Measurements from ENCODE around the gene MDM4.

The MDM4 gene

GRCh38 chr1:204523605-204524215 lies 7.5 kb downstream of the MDM4 start:
- no peak for TF ChIP-seq CTCF (IDR thresholded peaks at IDR 0.05; ENCODE audit: extremely low read depth, missing control alignments)
- no peak for DNase-seq (ENCODE audit: low spot score)

- TF ChIP-seq CTCF (IDR thresholded peaks at IDR 0.05; ENCODE audit: extremely low read depth, missing control alignments): no peak
- no peak for DNase-seq (ENCODE audit: low spot score)
These were observed 8.8 kb downstream of the MDM4 start for GRCh38 chr1:204524986-204525385.

DNA sequence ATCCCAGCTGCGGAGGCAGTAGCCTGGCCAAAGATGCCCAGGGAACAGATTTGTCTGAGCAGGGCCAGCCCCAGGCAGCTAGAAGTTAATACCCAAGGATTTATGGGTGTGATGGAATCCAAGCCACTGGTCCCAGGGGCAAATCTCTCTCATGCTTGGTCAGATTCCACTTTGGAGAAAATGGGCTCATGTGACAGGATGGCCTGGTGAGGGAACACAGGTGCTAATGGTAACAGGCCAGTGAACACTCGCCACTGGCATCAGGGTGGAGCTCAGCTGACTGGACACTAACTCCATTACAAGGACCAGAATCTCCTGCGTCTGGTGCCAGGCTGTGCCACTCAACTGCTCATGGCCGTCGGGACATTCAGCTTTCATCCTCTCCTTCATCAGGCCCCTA lies 12.0 kb downstream of the MDM4 start:
- no peak for TF ChIP-seq CTCF (IDR thresholded peaks at IDR 0.05; ENCODE audit: extremely low read depth, missing control alignments)

DNA sequence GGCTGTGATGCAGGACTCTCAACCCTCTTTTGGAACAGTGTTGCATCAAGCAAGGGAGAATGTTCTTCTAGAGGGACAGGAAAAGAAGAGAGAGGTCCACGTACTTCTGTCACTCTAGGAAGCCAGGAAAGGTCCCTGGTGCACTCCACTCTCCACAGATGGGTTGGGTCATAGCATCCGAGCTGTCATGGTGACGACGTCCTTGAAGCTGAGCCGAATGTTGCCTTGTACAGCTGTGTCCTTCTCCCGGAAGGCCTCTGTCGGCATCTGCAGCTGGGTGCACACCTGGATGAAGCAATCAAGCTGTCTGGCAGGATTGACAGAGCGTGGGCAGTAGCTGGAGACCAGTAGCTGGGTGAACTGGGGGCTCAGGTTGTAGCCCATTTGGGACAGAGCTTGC lies 12.5 kb downstream of the MDM4 start:
- no peak for DNase-seq (ENCODE audit: low spot score)
- no peak for TF ChIP-seq CTCF (IDR thresholded peaks at IDR 0.05; ENCODE audit: extremely low read depth, missing control alignments)

More for the DNA sequence above, 12.0 kb downstream of the MDM4 start:
- no peak for DNase-seq (ENCODE audit: low spot score)

DNA sequence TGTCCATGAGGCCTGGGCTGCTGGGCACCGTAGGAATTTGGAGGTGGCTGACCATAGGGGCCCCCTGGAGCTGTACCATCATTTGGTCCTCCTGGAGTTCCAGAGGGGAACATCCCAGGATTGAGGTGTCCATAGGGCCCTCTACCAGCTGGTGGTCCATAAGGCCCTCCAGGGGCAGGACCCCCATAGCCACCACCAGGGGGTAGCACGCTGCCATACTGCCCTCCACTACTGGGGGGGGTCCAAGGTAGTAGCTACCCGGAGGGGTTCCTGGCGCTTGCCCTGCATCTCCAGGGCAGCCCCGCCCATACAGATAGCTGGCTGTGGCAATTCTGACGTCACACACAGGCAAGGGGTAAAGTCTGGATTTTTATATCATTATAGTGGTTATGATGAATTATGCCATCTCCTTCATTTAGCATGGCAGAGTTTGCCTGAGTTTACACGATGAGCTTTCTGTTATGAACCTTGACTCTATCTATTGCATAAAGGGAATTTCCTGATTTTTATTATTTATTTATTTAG lies 13.2 kb downstream of the MDM4 start:
- DNase-seq (ENCODE audit: low spot score): no peak
- TF ChIP-seq CTCF (IDR thresholded peaks at IDR 0.05; ENCODE audit: extremely low read depth, missing control alignments): no peak

- DNase-seq (ENCODE audit: low spot score): peak; percentile 63
- TF ChIP-seq CTCF (IDR thresholded peaks at IDR 0.05; ENCODE audit: extremely low read depth, missing control alignments): no peak
These were observed 14.7 kb downstream of the MDM4 start for GRCh38 chr1:204530932-204531331.

GRCh38 chr1:204532832-204533231 lies 16.6 kb downstream of the MDM4 start:
- DNase-seq (ENCODE audit: low spot score): no peak

More at GRCh38 chr1:204532832-204533231, 16.6 kb downstream of the MDM4 start:
- no peak for TF ChIP-seq CTCF (IDR thresholded peaks at IDR 0.05; ENCODE audit: extremely low read depth, missing control alignments)

Measured in GM20000 (cell line).